KMS-11 (cell line): Measurements from ENCODE around the gene TBX20.

Experiments used
- H2AFZ ChIP-seq: fragments of 200-600 bp; sonication (generic); 2 replicates; pipeline ENCODE4 v1.6.1; 2016; ENCODE audit warnings: antibody characterized with exemption, mixed run types, low read depth
- H3K27ac ChIP-seq: fragments of 200-600 bp; sonication (generic); 2 replicates; pipeline ENCODE4 v1.6.1; 2016; ENCODE audit warnings: mild to moderate bottlenecking, mixed run types
- H3K27me3 ChIP-seq: fragments of 200-600 bp; sonication (generic); 2 replicates; pipeline ENCODE4 v1.6.1; 2017; ENCODE audit warnings: mild to moderate bottlenecking, low read depth, mixed run types, moderate library complexity; ENCODE audit not compliant: insufficient read depth
- H3K36me3 ChIP-seq: fragments of 200-600 bp; sonication (generic); 2 replicates; pipeline ENCODE4 v1.6.1; 2017; ENCODE audit warnings: mild to moderate bottlenecking, mixed run types; ENCODE audit not compliant: insufficient read depth
- H3K4me1 ChIP-seq: fragments of 200-600 bp; sonication (generic); 2 replicates; pipeline ENCODE4 v1.6.1; 2016; ENCODE audit warnings: mild to moderate bottlenecking, low read depth, mixed run types; ENCODE audit not compliant: poor library complexity, severe bottlenecking
- H3K4me2 ChIP-seq: fragments of 200-600 bp; sonication (generic); 2 replicates; pipeline ENCODE4 v1.7.0; 2016; ENCODE audit warnings: mild to moderate bottlenecking, mixed run types
- H3K4me3 ChIP-seq: fragments of 200-600 bp; sonication (generic); IDR thresholded peaks from 2 replicates; pipeline ENCODE4 v1.6.1; 2017; ENCODE audit warnings: low read depth, low read length, mixed read lengths; ENCODE audit not compliant: insufficient read depth
- H3K79me2 ChIP-seq: fragments of 200-600 bp; sonication (generic); 2 replicates; pipeline ENCODE4 v1.6.1; 2016; ENCODE audit warnings: low read depth, mixed run types; ENCODE audit not compliant: insufficient read depth
- H3K9ac ChIP-seq: fragments of 200-600 bp; sonication (generic); 2 replicates; pipeline ENCODE4 v1.6.1; 2016; ENCODE audit warnings: mild to moderate bottlenecking, mixed run types
- H4K20me1 ChIP-seq: fragments of 200-600 bp; sonication (generic); 2 replicates; pipeline ENCODE4 v1.6.1; 2016; ENCODE audit warnings: mild to moderate bottlenecking, mixed run types; ENCODE audit not compliant: insufficient read depth
- CTCF ChIP-seq: fragments of 200-600 bp; sonication (generic); conservative IDR thresholded peaks from 2 replicates; pipeline ENCODE4 v1.6.1; 2017; ENCODE audit warnings: low read depth, mild to moderate bottlenecking, antibody characterized with exemption, low read length, moderate library complexity, mixed read lengths

Gene TBX20

DNA sequence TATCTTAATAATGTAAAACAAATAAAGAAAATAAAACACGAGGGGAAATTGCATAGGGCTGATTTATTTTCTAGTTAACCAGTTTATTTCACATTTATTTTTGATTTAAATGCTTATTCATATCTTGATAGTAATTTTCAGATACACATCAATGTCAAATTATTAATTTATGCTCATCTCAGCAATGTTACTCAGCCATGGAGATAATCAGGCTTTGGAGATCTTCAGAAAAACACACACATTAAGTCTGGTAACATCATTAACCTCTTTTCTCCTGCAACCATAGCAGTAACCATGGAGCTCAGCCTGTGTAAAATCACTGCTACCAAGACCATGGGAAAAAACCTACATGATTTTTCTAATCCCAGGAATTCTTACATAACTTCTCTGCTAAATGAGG lies 31.9 kb upstream of the TBX20 start:
- no peak for TF ChIP-seq CTCF
- Histone ChIP-seq H3K4me2 (no peak overlapping the region), H3K27ac (no peak overlapping the region), H3K36me3 (no peaks in the 10 kb centered on the region), H3K79me2 (no peaks in the 10 kb centered on the region), H4K20me1 (no peaks in the 10 kb centered on the region), H3K27me3 (no peaks in the 10 kb centered on the region), H3K9ac (no peak overlapping the region), H2AFZ (no peak overlapping the region), H3K4me1 (no peaks in the 10 kb centered on the region), H3K4me3 (no peak overlapping the region)

GRCh38 chr7:35280902-35281301 lies 27.0 kb upstream of the TBX20 start:
- Histone ChIP-seq H3K4me2 (no peak overlapping the region), H4K20me1 (no peaks in the 10 kb centered on the region), H3K9ac (no peak overlapping the region), H3K4me3 (no peak overlapping the region), H2AFZ (no peak overlapping the region), H3K27me3 (no peaks in the 10 kb centered on the region), H3K79me2 (no peaks in the 10 kb centered on the region), H3K4me1 (peaks cover 8% of the 10 kb centered on the region), H3K36me3 (no peaks in the 10 kb centered on the region), H3K27ac (no peak overlapping the region)
- no peak for TF ChIP-seq CTCF

DNA sequence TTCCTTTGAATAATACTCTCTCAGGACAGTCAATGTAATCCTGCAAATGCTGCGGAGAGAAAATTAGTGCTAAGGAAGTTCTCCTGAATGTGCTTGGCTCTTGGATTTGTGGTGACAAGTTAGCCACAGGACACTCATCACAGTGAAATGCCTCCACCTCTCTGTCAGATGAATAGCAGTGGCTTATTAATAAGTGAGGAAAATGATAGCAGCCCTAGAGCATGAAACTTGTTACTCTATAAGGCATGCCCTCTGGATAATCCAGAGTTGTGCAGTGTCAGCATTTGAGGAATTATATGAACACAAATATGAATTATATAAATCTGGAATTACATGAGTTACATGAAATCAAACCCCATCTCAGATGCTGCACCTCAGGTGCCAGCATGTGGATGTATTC lies 23.5 kb upstream of the TBX20 start:
- Histone ChIP-seq H3K79me2 (no peaks in the 10 kb centered on the region), H3K27ac (no peak overlapping the region), H2AFZ (no peak overlapping the region), H3K36me3 (no peaks in the 10 kb centered on the region), H3K27me3 (no peaks in the 10 kb centered on the region), H3K9ac (no peak overlapping the region), H3K4me3 (no peak overlapping the region), H3K4me1 (peaks cover 8% of the 10 kb centered on the region), H4K20me1 (no peaks in the 10 kb centered on the region), H3K4me2 (no peak overlapping the region)
- TF ChIP-seq CTCF = no peak

- Histone ChIP-seq H3K4me2 (no peak overlapping the region), H3K79me2 (no peaks in the 10 kb centered on the region), H3K9ac (no peak overlapping the region), H3K36me3 (no peaks in the 10 kb centered on the region), H3K27me3 (no peaks in the 10 kb centered on the region), H3K27ac (no peak overlapping the region), H3K4me1 (peaks cover 8% of the 10 kb centered on the region), H3K4me3 (no peak overlapping the region), H2AFZ (no peak overlapping the region), H4K20me1 (no peaks in the 10 kb centered on the region)
- no peak for TF ChIP-seq CTCF
These were observed 18.3 kb upstream of the TBX20 start for GRCh38 chr7:35272246-35272645.

DNA sequence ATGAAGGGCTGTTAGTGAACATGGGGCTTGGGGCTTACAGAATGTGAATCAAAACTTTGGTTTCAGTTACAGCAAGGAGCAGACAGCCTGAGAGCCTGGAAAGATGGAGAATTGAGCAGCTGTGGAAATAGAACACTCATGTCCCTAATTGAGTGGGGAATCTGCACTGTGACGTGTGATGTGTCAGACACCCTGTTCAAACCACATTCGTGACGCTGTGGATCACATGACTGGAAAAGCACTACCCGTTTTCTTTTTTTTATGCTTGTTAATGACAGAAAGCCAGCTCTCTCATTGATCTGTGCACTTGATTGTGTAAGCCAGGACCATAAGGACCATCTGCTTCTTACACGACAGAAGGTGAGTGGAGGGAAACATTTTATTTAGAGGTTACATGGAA lies 15.1 kb upstream of the TBX20 start:
- Histone ChIP-seq H3K4me3 (no peak overlapping the region), H3K9ac (no peak overlapping the region), H3K79me2 (no peaks in the 10 kb centered on the region), H4K20me1 (no peaks in the 10 kb centered on the region), H3K4me1 (no peaks in the 10 kb centered on the region), H2AFZ (no peak overlapping the region), H3K27me3 (no peaks in the 10 kb centered on the region), H3K4me2 (no peak overlapping the region), H3K36me3 (no peaks in the 10 kb centered on the region), H3K27ac (no peak overlapping the region)
- TF ChIP-seq CTCF = no peak
